H9 (cell line): ENCODE measurements around the gene ENOSF1. TPM values are rescaled to one million over a fixed set of nuclear protein-coding genes. Genes with fewer than 3 reads are reported as not detected.

Experiments used
- DNase-seq: peaks from one replicate; pipeline ENCODE4 v3.0.0-alpha.2; 2017
- H2AFZ ChIP-seq: one replicate; pipeline ENCODE4 v1.6.1; 2013; ENCODE audit warnings: mild to moderate bottlenecking, low read length, control low read depth, moderate library complexity
- H2AK5ac ChIP-seq: 2 replicates; pipeline ENCODE4 v1.6.1; 2013; ENCODE audit warnings: low read length, control low read depth, mixed read lengths; ENCODE audit not compliant: insufficient read length
- H2BK120ac ChIP-seq: one replicate; pipeline ENCODE4 v1.6.1; 2013; ENCODE audit warnings: low read depth, mild to moderate bottlenecking, low read length, control low read depth, inconsistent platforms; ENCODE audit not compliant: poor library complexity, severe bottlenecking
- H2BK12ac ChIP-seq: 2 replicates; pipeline ENCODE4 v1.6.1; 2013; ENCODE audit warnings: low read length, control low read depth, mixed read lengths, low read depth; ENCODE audit not compliant: insufficient read length
- H2BK15ac ChIP-seq: 2 replicates; pipeline ENCODE4 v1.6.1; 2013; ENCODE audit warnings: low read depth, low read length, control low read depth
- H2BK20ac ChIP-seq: one replicate; pipeline ENCODE4 v1.6.1; 2013; ENCODE audit warnings: low read depth, mild to moderate bottlenecking, low read length, control low read depth, inconsistent platforms; ENCODE audit not compliant: poor library complexity, severe bottlenecking
- H2BK5ac ChIP-seq: 2 replicates; pipeline ENCODE4 v1.6.1; 2013; ENCODE audit warnings: low read length, control low read depth, mixed read lengths; ENCODE audit not compliant: insufficient read length
- H3K14ac ChIP-seq: 2 replicates; pipeline ENCODE4 v1.6.1; 2013; ENCODE audit warnings: low read length, control low read depth; ENCODE audit not compliant: insufficient read depth
- H3K18ac ChIP-seq: 2 replicates; pipeline ENCODE4 v1.6.1; 2013; ENCODE audit warnings: low read depth, mild to moderate bottlenecking, mixed read lengths, low read length, control low read depth; ENCODE audit not compliant: insufficient read length
- H3K23ac ChIP-seq: 2 replicates; pipeline ENCODE4 v1.6.1; 2013; ENCODE audit warnings: low read length, control low read depth, mixed read lengths, low read depth; ENCODE audit not compliant: insufficient read length
- H3K23me2 ChIP-seq: 2 replicates; pipeline ENCODE4 v1.6.1; 2013; ENCODE audit warnings: low read depth, mild to moderate bottlenecking, mixed read lengths, low read length, control low read depth; ENCODE audit not compliant: insufficient read length, poor library complexity, severe bottlenecking
- H3K27ac ChIP-seq: 2 replicates; pipeline ENCODE4 v1.5.1; 2013; ENCODE audit warnings: low read length, control low read depth, mixed read lengths, low read depth; ENCODE audit not compliant: insufficient read length
- H3K27me3 ChIP-seq: 2 replicates; pipeline ENCODE4 v1.6.1; 2013; ENCODE audit warnings: low read length, control low read depth, inconsistent platforms; ENCODE audit not compliant: insufficient read depth
- H3K4ac ChIP-seq: 2 replicates; pipeline ENCODE4 v1.6.1; 2013; ENCODE audit warnings: low read depth, mild to moderate bottlenecking, control low read depth, inconsistent platforms, low read length, moderate library complexity
- H3K4me1 ChIP-seq: 2 replicates; pipeline ENCODE4 v1.6.1; 2013; ENCODE audit warnings: low read length, control low read depth, inconsistent platforms; ENCODE audit not compliant: insufficient read depth
- H3K4me2 ChIP-seq: 2 replicates; pipeline ENCODE4 v1.6.1; 2013; ENCODE audit warnings: low read length, control low read depth, mixed read lengths; ENCODE audit not compliant: insufficient read length, insufficient read depth
- H3K56ac ChIP-seq: 2 replicates; pipeline ENCODE4 v1.6.1; 2013; ENCODE audit warnings: low read depth, mild to moderate bottlenecking, mixed read lengths, low read length, control low read depth; ENCODE audit not compliant: insufficient read length
- H3K79me1 ChIP-seq: 2 replicates; pipeline ENCODE4 v1.6.1; 2013; ENCODE audit warnings: low read depth, mild to moderate bottlenecking, moderate library complexity, low read length, control low read depth, inconsistent platforms; ENCODE audit not compliant: insufficient read depth, poor library complexity, severe bottlenecking
- H3K79me2 ChIP-seq: 2 replicates; pipeline ENCODE4 v1.6.1; 2013; ENCODE audit warnings: low read length, control low read depth, inconsistent platforms; ENCODE audit not compliant: insufficient read depth
- H3K9ac ChIP-seq: 2 replicates; pipeline ENCODE4 v1.6.1; 2013; ENCODE audit warnings: low read length, control low read depth, mixed read lengths; ENCODE audit not compliant: insufficient read length; ENCODE audit errors: extremely low read depth
- H3K9me3 ChIP-seq: one replicate; pipeline ENCODE4 v1.6.1; 2013; ENCODE audit warnings: low read depth, low read length, inconsistent platforms; ENCODE audit not compliant: control insufficient read depth
- H3T11ph ChIP-seq: one replicate; pipeline ENCODE4 v1.6.1; 2013; ENCODE audit warnings: mild to moderate bottlenecking, low read length, control low read depth, inconsistent platforms
- H4K20me1 ChIP-seq: one replicate; pipeline ENCODE4 v1.6.1; 2013; ENCODE audit not compliant: control insufficient read depth, insufficient read length, insufficient read depth
- H4K5ac ChIP-seq: 2 replicates; pipeline ENCODE4 v1.6.1; 2013; ENCODE audit warnings: low read depth, mild to moderate bottlenecking, mixed read lengths, low read length, control low read depth; ENCODE audit not compliant: insufficient read length
- H4K8ac ChIP-seq: replicated peaks from 2 replicates; pipeline ENCODE4 v1.6.1; 2013; ENCODE audit warnings: low read length, control low read depth, mixed read lengths, low read depth; ENCODE audit not compliant: insufficient read length
- H4K91ac ChIP-seq: 2 replicates; pipeline ENCODE4 v1.6.1; 2013; ENCODE audit warnings: low read depth, mild to moderate bottlenecking, moderate library complexity, mixed read lengths, low read length, control low read depth; ENCODE audit not compliant: insufficient read length
- H3K27ac Mint-ChIP-seq, 3 experiments: 2 replicates in 2 of 3; 3 replicates in 1 of 3; pipeline ENCODE4 v1.8.0; 2020 to 2021; ENCODE audit warnings: mixed read lengths in 3 of 3, mild to moderate bottlenecking in 1 of 3, moderate library complexity in 1 of 3
- H3K27me3 Mint-ChIP-seq: 2 replicates; pipeline ENCODE4 v1.8.0; 2021; ENCODE audit warnings: low read depth, mild to moderate bottlenecking, moderate library complexity, mixed read lengths
- H3K36me3 Mint-ChIP-seq, 3 experiments: 2 replicates in 2 of 3; 3 replicates in 1 of 3; pipeline ENCODE4 v1.8.0; 2020 to 2021; ENCODE audit warnings: low read depth in 3 of 3, mixed read lengths in 3 of 3; ENCODE audit not compliant: insufficient read depth in 1 of 3
- H3K4me1 Mint-ChIP-seq, 2 experiments: 2 replicates each; pipeline ENCODE4 v1.8.0; 2020; ENCODE audit warnings: mixed read lengths in 2 of 2
- H3K4me3 Mint-ChIP-seq, 2 experiments: 2 replicates in 1 of 2; 3 replicates in 1 of 2; pipeline ENCODE4 v1.8.0; 2020 to 2021; ENCODE audit warnings: mild to moderate bottlenecking in 2 of 2, mixed read lengths in 2 of 2, moderate library complexity in 1 of 2
- H3K9me3 Mint-ChIP-seq, 2 experiments: 2 replicates in 1 of 2; 3 replicates in 1 of 2; pipeline ENCODE4 v1.8.0; 2020; ENCODE audit warnings: mild to moderate bottlenecking in 2 of 2, mixed read lengths in 2 of 2, moderate library complexity in 1 of 2
- CTCF ChIP-seq: fragments of 200-600 bp; sonication (generic); conservative IDR thresholded peaks from 3 replicates; pipeline ENCODE4 v1.8.0; 2021; ENCODE audit warnings: antibody characterized with exemption, mild to moderate bottlenecking
- WGBS: extraction: QIAGEN DNeasy Blood & Tissue Kit; methylation state at CpG from one replicate; pipeline ENCODE4 v1.1.7; 2013; ENCODE audit warnings: missing lambda C conversion rate, low lambda C conversion rate, mixed read lengths; ENCODE audit not compliant: insufficient read length; ENCODE audit errors: extremely low coverage; 5-methylcytosine and 5-hydroxymethylcytosine counted together
- total RNA-seq: library from RNA; stranded (reverse); gene quantifications from 2 replicates; pipeline ENCODE4 v1.2.1, GENCODE V29; 2021

The ENOSF1 gene
- total RNA-seq, 1 experiment from 2014 or later = 40.3 TPM

- no peak overlapping the region for H2BK15ac ChIP-seq
- no peak overlapping the region for H4K5ac ChIP-seq
- peak; percentile 57 for DNase-seq
- Mint-ChIP-seq H3K4me1 (peaks cover 31 to 33% of the 10 kb centered on the region in 2 experiments), H3K4me3 (peak overlapping the region; percentile 10 to 65; a peak in 4 of 5 replicates), H3K27ac (peak overlapping the region; percentile 36 to 92 (median 50); a peak in 5 of 7 replicates), H3K27me3 (peaks cover 16% of the 10 kb centered on the region), H3K9me3 (no peaks in the 10 kb centered on the region), H3K36me3 (peaks cover 8 to 37% (median 32%) of the 10 kb centered on the region in 3 experiments)
- no peak overlapping the region for H3K23ac ChIP-seq
- no peak overlapping the region for H2BK20ac ChIP-seq
- H3K4ac ChIP-seq = no peak overlapping the region
- H3K27ac ChIP-seq = no peak overlapping the region
- no peak overlapping the region for H3K4me2 ChIP-seq
- no peak overlapping the region for H3K14ac ChIP-seq
- no peak overlapping the region for H2BK12ac ChIP-seq
- no peaks in the 10 kb centered on the region for H3K23me2 ChIP-seq
- no peak overlapping the region for H2AK5ac ChIP-seq
- H3K79me2 ChIP-seq = no peaks in the 10 kb centered on the region
- peaks cover 6% of the 10 kb centered on the region; the same call in 1 of the 2 replicates for H3K4me1 ChIP-seq
- H3K18ac ChIP-seq = no peak overlapping the region
- H3K56ac ChIP-seq = no peak overlapping the region
- H3K79me1 ChIP-seq = no peaks in the 10 kb centered on the region
- no peaks in the 10 kb centered on the region for H3K27me3 ChIP-seq
- no peak overlapping the region for H2BK120ac ChIP-seq
- no peaks in the 10 kb centered on the region for H3K9me3 ChIP-seq
- no CpG with 5 or more reads among the region's 11 CpGs for WGBS
- H4K20me1 ChIP-seq = no peaks in the 10 kb centered on the region
- no peak overlapping the region for H4K91ac ChIP-seq
- H3T11ph ChIP-seq = no peak overlapping the region
- no peak overlapping the region for H3K9ac ChIP-seq
- TF ChIP-seq CTCF = peak; percentile 44; the same call in 2 of the 3 replicates
- H4K8ac ChIP-seq = no peak overlapping the region
- H2BK5ac ChIP-seq = no peak overlapping the region
- H2AFZ ChIP-seq = no peak overlapping the region
These were observed 25.9 kb downstream of the ENOSF1 start for GRCh38 chr18:686339-687111.
